Sigmoid colon (tissue), 4 donors: ENCODE data around the gene ALDH4A1.

Source experiments
- EP300 ChIP-seq, 4 donors: sonication (generic); formaldehyde crosslinking; IDR thresholded peaks; one replicate each; pipeline ENCODE4 v1.6.1; 2017; ENCODE audit warnings: antibody characterized with exemption in 4 of 4
- TF ChIP-seq, protein P1 (sequence below), 4 experiments: fragments of 450-650 bp in 3 of 4; fragments of 200-600 bp in 1 of 4; IDR thresholded peaks; one replicate each; pipeline ENCODE4 v1.5.1; 2016 to 2019; ENCODE audit warnings: antibody characterized with exemption in 4 of 4, mild to moderate bottlenecking in 3 of 4, moderate library complexity in 2 of 4

DNA sequence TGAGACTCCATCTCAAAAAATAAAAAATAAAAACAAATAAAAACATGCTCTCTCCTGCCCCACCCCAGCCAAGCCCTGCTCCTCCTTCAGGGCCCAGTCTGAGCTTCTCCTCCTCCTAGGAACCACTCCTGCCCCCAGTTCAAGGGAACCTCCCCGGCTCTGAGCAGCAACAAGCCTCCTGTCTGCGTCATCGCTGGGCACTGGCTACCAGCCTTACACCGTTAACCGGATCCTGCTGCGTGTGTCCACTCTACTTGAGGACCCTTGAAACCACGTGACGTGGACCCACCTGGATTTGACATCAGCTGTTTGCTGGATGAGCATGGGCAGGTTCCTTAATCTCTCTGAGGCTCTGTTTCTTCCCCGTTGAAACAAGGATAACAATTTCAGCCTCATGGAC is 41.3 kb downstream of the ALDH4A1 start:
- TF ChIP-seq, protein P1, sequence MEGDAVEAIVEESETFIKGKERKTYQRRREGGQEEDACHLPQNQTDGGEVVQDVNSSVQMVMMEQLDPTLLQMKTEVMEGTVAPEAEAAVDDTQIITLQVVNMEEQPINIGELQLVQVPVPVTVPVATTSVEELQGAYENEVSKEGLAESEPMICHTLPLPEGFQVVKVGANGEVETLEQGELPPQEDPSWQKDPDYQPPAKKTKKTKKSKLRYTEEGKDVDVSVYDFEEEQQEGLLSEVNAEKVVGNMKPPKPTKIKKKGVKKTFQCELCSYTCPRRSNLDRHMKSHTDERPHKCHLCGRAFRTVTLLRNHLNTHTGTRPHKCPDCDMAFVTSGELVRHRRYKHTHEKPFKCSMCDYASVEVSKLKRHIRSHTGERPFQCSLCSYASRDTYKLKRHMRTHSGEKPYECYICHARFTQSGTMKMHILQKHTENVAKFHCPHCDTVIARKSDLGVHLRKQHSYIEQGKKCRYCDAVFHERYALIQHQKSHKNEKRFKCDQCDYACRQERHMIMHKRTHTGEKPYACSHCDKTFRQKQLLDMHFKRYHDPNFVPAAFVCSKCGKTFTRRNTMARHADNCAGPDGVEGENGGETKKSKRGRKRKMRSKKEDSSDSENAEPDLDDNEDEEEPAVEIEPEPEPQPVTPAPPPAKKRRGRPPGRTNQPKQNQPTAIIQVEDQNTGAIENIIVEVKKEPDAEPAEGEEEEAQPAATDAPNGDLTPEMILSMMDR (IDR thresholded peaks at IDR 0.05), result no peak
- TF ChIP-seq EP300 (IDR thresholded peaks at IDR 0.05), result no peak
